Measurements from ENCODE around the gene MBTPS1.

Gene MBTPS1

DNA sequence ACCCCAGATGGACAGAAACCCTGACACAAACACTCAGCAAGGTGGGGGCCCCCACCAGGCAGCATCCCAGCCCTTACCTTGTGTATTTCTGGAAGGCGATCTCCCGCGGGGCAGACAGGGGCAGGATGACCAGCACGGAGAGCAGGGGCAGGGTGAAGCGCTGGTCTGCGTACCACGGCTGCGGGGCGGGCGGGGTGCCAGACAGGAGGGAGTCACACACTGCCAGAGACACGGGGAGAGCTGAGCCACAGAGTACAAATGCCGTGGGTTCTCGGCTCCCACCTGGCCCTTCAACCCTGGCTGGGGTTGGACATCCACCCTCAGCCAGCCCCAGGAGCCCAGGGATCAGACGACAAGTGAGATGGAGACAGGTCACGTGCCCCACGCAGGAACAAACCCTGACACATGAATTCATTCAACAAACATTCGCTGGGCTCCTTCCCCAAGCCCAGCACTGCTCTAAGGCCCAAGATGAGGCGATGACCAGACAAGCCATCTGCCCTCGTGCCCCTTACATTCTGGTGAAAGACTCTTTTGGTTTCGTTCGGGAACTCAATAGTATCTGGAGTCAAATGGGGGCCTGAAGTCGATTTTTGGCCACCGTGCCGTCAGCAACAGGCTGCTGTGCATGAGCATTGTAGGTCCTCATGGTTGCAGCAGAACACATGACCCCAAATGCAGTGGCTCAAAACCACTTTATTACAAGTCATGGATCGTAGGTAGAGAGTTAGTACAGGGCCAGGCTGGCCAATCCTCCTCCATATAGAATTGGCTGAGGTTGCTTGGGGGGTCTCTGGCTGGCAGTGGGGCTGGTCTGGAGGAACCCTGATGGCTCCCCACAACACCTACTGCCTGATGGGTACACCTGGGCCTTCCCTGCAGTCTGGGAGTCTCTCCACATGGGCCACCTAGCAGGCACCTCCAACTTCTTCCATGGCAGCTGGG is 83.2 kb downstream of the MBTPS1 start:
- Histone ChIP-seq H3K27ac (ENCODE audit: low read depth in 2 of 2, low read length in 2 of 2) (no peak overlapping the region), H3K9ac (ENCODE audit: low read depth in 1 of 2, low read length in 2 of 2) (no peak overlapping the region), H3K4me1 (ENCODE audit: control insufficient read depth in 2 of 2, insufficient read depth in 2 of 2, low read length in 2 of 2) (no peaks in the 10 kb centered on the region), H3K36me3 (ENCODE audit: control insufficient read depth in 2 of 2, insufficient read depth in 2 of 2, low read length in 2 of 2) (no peaks in the 10 kb centered on the region), H3K4me3 (ENCODE audit: low read length in 2 of 2) (no peak overlapping the region), H3K9me3 (ENCODE audit: control insufficient read depth in 2 of 2, low read length in 2 of 2) (no peaks in the 10 kb centered on the region), H3K27me3 (ENCODE audit: control insufficient read depth in 2 of 2, insufficient read depth in 2 of 2, low read length in 2 of 2) (peaks cover 0 to 4% of the 10 kb centered on the region in 2 donors)

DNA sequence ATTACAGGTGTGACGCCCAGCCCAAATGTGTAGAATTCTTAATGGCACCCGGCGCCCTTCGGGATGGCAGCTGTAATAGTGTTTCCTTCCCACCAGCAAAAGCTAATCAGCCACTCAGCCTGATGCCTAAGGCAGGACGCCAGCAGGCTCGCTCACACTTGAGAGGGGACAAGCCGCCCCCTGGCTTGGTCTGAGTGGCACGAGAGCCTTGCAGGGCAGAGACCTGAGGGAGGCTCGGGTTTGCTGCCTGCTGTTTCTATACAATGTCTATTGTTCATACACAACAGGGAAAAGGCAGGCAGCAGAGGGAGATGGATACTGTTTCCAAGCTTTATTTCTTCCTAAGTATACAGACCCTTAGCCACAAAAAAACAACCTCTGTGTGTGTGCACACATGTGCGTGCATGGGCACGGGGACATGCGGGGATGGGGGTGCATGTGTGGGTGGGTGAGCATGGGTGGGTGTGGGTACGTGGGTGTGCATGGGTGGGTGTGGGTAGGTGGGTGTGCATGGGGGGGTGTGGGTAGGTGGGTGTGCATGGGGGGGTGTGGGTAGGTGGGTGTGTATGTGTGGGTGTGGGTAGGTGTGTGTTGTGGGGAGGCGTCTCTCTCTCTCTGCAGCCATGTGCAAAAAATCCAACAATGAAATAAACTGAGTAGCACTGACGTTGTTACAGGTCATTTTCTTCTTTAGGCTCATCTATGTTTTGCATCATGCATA is 84.1 kb downstream of the MBTPS1 start:
- Histone ChIP-seq H3K9ac (ENCODE audit: low read depth in 1 of 2, low read length in 2 of 2) (no peak overlapping the region), H3K4me1 (ENCODE audit: control insufficient read depth in 2 of 2, insufficient read depth in 2 of 2, low read length in 2 of 2) (no peaks in the 10 kb centered on the region), H3K4me3 (ENCODE audit: low read length in 2 of 2) (no peak overlapping the region), H3K27me3 (ENCODE audit: control insufficient read depth in 2 of 2, insufficient read depth in 2 of 2, low read length in 2 of 2) (peaks cover 0 to 4% of the 10 kb centered on the region in 2 donors), H3K27ac (ENCODE audit: low read depth in 2 of 2, low read length in 2 of 2) (no peak overlapping the region), H3K9me3 (ENCODE audit: control insufficient read depth in 2 of 2, low read length in 2 of 2) (no peaks in the 10 kb centered on the region), H3K36me3 (ENCODE audit: control insufficient read depth in 2 of 2, insufficient read depth in 2 of 2, low read length in 2 of 2) (no peaks in the 10 kb centered on the region)

DNA sequence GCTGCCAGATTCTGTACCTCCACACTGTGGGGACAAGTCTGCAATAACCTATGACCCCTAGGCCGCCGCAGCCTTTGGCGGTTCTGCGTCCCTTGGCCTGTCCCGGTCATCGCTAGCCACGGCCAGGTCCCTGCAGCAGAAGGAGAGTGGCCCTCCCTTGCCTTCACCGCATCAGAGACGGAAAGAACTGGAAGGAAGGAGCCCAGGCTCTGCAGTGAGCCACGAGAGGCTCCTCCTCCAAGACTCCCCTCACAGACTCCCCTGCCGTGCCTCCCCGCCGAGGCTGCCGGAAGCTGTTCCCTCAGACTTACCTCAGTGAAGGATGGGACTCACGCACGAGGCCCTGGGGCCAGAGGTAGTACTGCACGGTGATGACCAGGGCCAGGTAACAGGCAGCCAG is 85.2 kb downstream of the MBTPS1 start:
- peaks cover 0 to 4% of the 10 kb centered on the region in 2 donors for H3K27me3 ChIP-seq (ENCODE audit: control insufficient read depth in 2 of 2, insufficient read depth in 2 of 2, low read length in 2 of 2)
- no peaks in the 10 kb centered on the region for H3K9me3 ChIP-seq (ENCODE audit: control insufficient read depth in 2 of 2, low read length in 2 of 2)
- no peak overlapping the region for H3K9ac ChIP-seq (ENCODE audit: low read depth in 1 of 2, low read length in 2 of 2)
- no peak overlapping the region for H3K27ac ChIP-seq (ENCODE audit: low read depth in 2 of 2, low read length in 2 of 2)
- no peaks in the 10 kb centered on the region for H3K36me3 ChIP-seq (ENCODE audit: control insufficient read depth in 2 of 2, insufficient read depth in 2 of 2, low read length in 2 of 2)
- H3K4me1 ChIP-seq (ENCODE audit: control insufficient read depth in 2 of 2, insufficient read depth in 2 of 2, low read length in 2 of 2), result no peaks in the 10 kb centered on the region
- no peak overlapping the region for H3K4me3 ChIP-seq (ENCODE audit: low read length in 2 of 2)

DNA sequence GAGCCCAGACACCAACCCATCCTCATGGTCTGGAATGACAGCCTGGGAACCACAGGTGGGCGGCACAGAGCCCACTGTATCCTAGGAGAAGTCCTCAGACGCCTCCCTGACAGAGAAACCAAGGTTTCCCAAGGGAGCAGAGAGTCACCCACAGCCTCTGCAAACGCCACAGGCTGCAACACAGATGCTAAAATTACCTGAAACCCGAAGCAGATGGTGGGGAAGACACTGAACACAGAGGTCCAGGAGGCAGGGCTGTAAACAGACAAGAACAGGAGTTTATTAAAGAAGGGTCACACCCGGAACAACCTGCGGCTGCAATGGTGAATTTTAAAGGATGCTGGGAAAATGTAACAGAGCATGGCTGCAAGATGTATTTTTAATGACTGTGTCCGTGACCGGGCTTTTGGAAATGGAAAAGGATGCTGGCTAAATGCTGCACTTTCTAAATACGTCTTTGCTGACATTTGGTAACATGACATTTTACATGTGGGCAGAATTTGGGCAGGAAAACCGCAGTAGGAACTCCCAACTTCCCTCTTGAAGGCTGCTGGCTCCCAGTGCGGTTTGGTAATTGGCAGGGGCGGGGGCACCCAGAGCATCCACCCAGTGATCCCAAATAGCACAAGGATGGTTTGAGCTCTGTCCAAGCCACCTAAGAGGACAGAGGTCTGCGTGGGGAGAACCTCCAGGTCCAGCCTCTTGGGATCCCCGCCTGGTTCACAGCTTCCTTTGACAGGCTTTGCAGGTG is 87.3 kb downstream of the MBTPS1 start:
- Histone ChIP-seq H3K9me3 (ENCODE audit: control insufficient read depth in 2 of 2, low read length in 2 of 2) (no peaks in the 10 kb centered on the region), H3K4me1 (ENCODE audit: control insufficient read depth in 2 of 2, insufficient read depth in 2 of 2, low read length in 2 of 2) (no peaks in the 10 kb centered on the region), H3K27me3 (ENCODE audit: control insufficient read depth in 2 of 2, insufficient read depth in 2 of 2, low read length in 2 of 2) (peaks cover 0 to 4% of the 10 kb centered on the region in 2 donors), H3K27ac (ENCODE audit: low read depth in 2 of 2, low read length in 2 of 2) (no peak overlapping the region), H3K9ac (ENCODE audit: low read depth in 1 of 2, low read length in 2 of 2) (no peak overlapping the region), H3K4me3 (ENCODE audit: low read length in 2 of 2) (no peak overlapping the region), H3K36me3 (ENCODE audit: control insufficient read depth in 2 of 2, insufficient read depth in 2 of 2, low read length in 2 of 2) (no peaks in the 10 kb centered on the region)

DNA sequence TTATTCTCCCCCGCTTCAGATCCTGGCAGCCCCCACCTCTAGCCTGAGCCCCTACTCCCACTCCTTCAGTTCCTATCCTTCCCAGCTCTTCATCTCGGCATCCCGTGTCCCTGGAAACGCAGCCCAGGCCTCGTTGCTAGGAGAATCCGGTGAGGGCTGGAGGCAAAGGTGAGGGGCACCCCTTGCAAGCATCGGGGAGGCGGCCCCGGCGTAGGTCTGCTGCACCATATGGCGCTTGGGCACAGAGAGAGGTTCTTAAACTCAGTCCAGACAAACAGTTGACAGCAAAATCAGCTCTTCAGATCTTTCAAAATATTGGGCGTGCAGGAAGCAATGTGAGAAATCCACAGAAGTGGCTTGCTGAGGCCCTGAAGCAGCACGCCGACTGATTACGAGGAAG is 89.1 kb downstream of the MBTPS1 start:
- Histone ChIP-seq H3K27ac (ENCODE audit: low read depth in 2 of 2, low read length in 2 of 2) (no peak overlapping the region), H3K4me3 (ENCODE audit: low read length in 2 of 2) (no peak overlapping the region), H3K9ac (ENCODE audit: low read depth in 1 of 2, low read length in 2 of 2) (no peak overlapping the region), H3K36me3 (ENCODE audit: control insufficient read depth in 2 of 2, insufficient read depth in 2 of 2, low read length in 2 of 2) (no peaks in the 10 kb centered on the region), H3K27me3 (ENCODE audit: control insufficient read depth in 2 of 2, insufficient read depth in 2 of 2, low read length in 2 of 2) (peaks cover 0 to 4% of the 10 kb centered on the region in 2 donors), H3K9me3 (ENCODE audit: control insufficient read depth in 2 of 2, low read length in 2 of 2) (no peaks in the 10 kb centered on the region), H3K4me1 (ENCODE audit: control insufficient read depth in 2 of 2, insufficient read depth in 2 of 2, low read length in 2 of 2) (no peaks in the 10 kb centered on the region)

DNA sequence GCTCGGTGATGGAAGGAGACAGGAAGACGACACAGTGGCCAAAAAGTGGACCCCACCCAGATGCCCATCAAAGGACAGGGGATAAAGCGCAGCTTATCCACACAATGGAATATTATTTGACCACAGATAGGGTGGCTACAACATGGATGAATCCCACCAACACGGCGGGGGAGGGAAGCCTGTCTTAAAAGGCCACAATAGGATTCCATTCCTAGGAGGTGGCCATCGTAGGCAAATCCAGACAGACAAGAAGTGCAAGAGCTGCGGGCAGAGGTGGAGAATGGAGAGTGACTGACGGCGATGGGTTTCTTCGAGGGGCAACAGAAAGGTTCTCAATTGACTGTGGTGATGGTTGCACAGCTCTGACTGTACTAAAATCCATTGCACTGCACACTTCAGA is 90.1 kb downstream of the MBTPS1 start:
- H3K36me3 ChIP-seq (ENCODE audit: control insufficient read depth in 2 of 2, insufficient read depth in 2 of 2, low read length in 2 of 2), result no peaks in the 10 kb centered on the region
- no peak overlapping the region for H3K9ac ChIP-seq (ENCODE audit: low read depth in 1 of 2, low read length in 2 of 2)
- no peaks in the 10 kb centered on the region for H3K4me1 ChIP-seq (ENCODE audit: control insufficient read depth in 2 of 2, insufficient read depth in 2 of 2, low read length in 2 of 2)
- H3K27ac ChIP-seq (ENCODE audit: low read depth in 2 of 2, low read length in 2 of 2), result no peak overlapping the region
- no peak overlapping the region for H3K4me3 ChIP-seq (ENCODE audit: low read length in 2 of 2)
- H3K27me3 ChIP-seq (ENCODE audit: control insufficient read depth in 2 of 2, insufficient read depth in 2 of 2, low read length in 2 of 2), result peaks cover 0 to 4% of the 10 kb centered on the region in 2 donors
- H3K9me3 ChIP-seq (ENCODE audit: control insufficient read depth in 2 of 2, low read length in 2 of 2), result no peaks in the 10 kb centered on the region

DNA sequence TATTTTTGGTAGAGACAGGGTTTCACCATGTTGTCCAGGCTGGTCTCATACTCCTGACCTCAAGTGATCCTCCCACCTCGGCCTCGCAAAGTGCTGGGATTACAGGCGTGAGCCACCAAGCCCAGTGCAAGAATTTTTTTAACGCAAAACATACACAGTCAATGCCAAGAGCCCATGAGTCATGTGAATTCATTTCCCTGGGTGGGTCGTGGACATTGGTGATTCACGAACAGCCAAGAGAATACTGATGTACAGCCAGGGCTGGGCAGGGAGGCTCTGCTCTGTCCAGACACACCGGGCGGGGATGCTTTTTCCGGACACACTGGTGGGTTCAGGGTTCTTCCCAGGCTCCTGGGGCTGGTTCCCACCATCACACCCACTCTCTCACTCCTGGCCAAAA is 91.9 kb downstream of the MBTPS1 start:
- Histone ChIP-seq H3K9ac (ENCODE audit: low read depth in 1 of 2, low read length in 2 of 2) (no peak overlapping the region), H3K27ac (ENCODE audit: low read depth in 2 of 2, low read length in 2 of 2) (no peak overlapping the region), H3K4me1 (ENCODE audit: control insufficient read depth in 2 of 2, insufficient read depth in 2 of 2, low read length in 2 of 2) (no peaks in the 10 kb centered on the region), H3K36me3 (ENCODE audit: control insufficient read depth in 2 of 2, insufficient read depth in 2 of 2, low read length in 2 of 2) (no peaks in the 10 kb centered on the region), H3K4me3 (ENCODE audit: low read length in 2 of 2) (no peak overlapping the region), H3K27me3 (ENCODE audit: control insufficient read depth in 2 of 2, insufficient read depth in 2 of 2, low read length in 2 of 2) (peaks cover 0 to under 1% of the 10 kb centered on the region in 2 donors), H3K9me3 (ENCODE audit: control insufficient read depth in 2 of 2, low read length in 2 of 2) (no peaks in the 10 kb centered on the region)

DNA sequence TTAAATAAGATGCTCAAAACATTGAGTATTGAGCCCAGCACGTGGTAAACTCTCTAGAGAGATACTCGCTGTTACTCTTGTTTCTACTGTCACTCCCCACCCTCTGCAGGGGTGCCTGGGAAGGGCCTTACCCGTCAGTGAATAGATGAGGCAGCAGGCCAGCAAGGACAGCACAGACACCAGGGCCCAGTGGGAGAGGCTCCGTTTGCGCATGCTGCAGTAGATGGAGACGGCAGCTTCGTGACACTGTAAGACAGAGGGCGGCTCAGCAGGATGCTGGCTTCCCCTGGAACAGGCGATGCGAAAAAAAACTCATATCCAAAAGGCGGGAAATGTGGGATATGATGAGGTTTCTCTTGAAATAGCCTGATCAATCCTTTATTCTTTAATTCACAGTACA is 94.1 kb downstream of the MBTPS1 start:
- H3K9me3 ChIP-seq (ENCODE audit: control insufficient read depth in 2 of 2, low read length in 2 of 2), result no peaks in the 10 kb centered on the region
- H3K27me3 ChIP-seq (ENCODE audit: control insufficient read depth in 2 of 2, insufficient read depth in 2 of 2, low read length in 2 of 2), result no peaks in the 10 kb centered on the region
- H3K27ac ChIP-seq (ENCODE audit: low read depth in 2 of 2, low read length in 2 of 2), result no peak overlapping the region
- no peaks in the 10 kb centered on the region for H3K36me3 ChIP-seq (ENCODE audit: control insufficient read depth in 2 of 2, insufficient read depth in 2 of 2, low read length in 2 of 2)
- H3K9ac ChIP-seq (ENCODE audit: low read depth in 1 of 2, low read length in 2 of 2), result no peak overlapping the region
- H3K4me3 ChIP-seq (ENCODE audit: low read length in 2 of 2), result no peak overlapping the region
- H3K4me1 ChIP-seq (ENCODE audit: control insufficient read depth in 2 of 2, insufficient read depth in 2 of 2, low read length in 2 of 2), result no peaks in the 10 kb centered on the region

DNA sequence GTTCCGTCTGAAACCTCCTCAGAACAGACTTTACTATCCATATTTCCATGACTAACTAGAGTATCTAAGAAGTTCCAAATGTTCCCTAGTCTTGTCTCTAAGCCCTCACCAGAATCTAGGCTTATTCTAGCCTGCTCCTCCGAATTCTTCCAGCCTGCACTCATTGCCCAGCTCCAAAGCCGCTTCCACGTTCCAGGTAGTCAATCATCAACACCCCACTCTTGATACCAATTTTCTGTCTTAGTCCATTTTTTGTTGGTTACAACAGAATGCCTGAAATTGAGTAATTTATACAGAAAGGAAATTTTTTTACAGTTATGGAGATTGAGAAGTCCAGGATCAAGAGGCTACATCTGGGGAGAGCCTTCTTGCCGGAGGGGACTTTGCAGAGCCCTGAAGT is 95.3 kb downstream of the MBTPS1 start:
- Histone ChIP-seq H3K27ac (ENCODE audit: low read depth in 2 of 2, low read length in 2 of 2) (no peak overlapping the region), H3K36me3 (ENCODE audit: control insufficient read depth in 2 of 2, insufficient read depth in 2 of 2, low read length in 2 of 2) (no peaks in the 10 kb centered on the region), H3K9ac (ENCODE audit: low read depth in 1 of 2, low read length in 2 of 2) (no peak overlapping the region), H3K9me3 (ENCODE audit: control insufficient read depth in 2 of 2, low read length in 2 of 2) (no peaks in the 10 kb centered on the region), H3K4me3 (ENCODE audit: low read length in 2 of 2) (no peak overlapping the region), H3K27me3 (ENCODE audit: control insufficient read depth in 2 of 2, insufficient read depth in 2 of 2, low read length in 2 of 2) (no peaks in the 10 kb centered on the region), H3K4me1 (ENCODE audit: control insufficient read depth in 2 of 2, insufficient read depth in 2 of 2, low read length in 2 of 2) (no peaks in the 10 kb centered on the region)

DNA sequence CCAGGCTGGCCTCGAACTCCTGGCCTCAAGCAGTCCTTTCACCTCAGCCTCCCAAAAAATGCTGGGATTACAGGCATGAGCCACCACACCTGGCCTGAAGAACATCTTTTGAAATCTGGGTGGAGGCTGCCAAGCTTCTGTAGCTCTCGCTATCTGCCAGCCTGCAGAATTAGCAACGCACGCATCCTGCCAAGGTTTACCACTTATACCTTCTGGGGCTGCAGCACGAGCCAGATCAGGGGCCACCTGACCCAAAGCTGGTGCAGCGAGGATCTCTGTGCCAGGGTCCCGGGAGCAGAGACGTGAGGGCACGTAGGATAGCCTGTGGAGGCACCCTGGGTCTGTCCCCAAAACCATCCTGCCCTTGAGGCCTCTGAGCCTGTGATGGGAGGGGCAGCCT is 96.4 kb downstream of the MBTPS1 start:
- Histone ChIP-seq H3K9me3 (ENCODE audit: control insufficient read depth in 2 of 2, low read length in 2 of 2) (no peaks in the 10 kb centered on the region), H3K9ac (ENCODE audit: low read depth in 1 of 2, low read length in 2 of 2) (no peak overlapping the region), H3K27me3 (ENCODE audit: control insufficient read depth in 2 of 2, insufficient read depth in 2 of 2, low read length in 2 of 2) (no peaks in the 10 kb centered on the region), H3K4me1 (ENCODE audit: control insufficient read depth in 2 of 2, insufficient read depth in 2 of 2, low read length in 2 of 2) (no peaks in the 10 kb centered on the region), H3K4me3 (ENCODE audit: low read length in 2 of 2) (no peak overlapping the region), H3K36me3 (ENCODE audit: control insufficient read depth in 2 of 2, insufficient read depth in 2 of 2, low read length in 2 of 2) (no peaks in the 10 kb centered on the region), H3K27ac (ENCODE audit: low read depth in 2 of 2, low read length in 2 of 2) (no peak overlapping the region)

Measured in mucosa of rectum (tissue), 2 donors.